Neural crest cell (in vitro differentiated cells): ENCODE results near the gene ART4. TPM values are rescaled to one million over a fixed set of nuclear protein-coding genes. Genes with fewer than 3 reads are reported as not detected.

ENCODE experiments used
- DNase-seq: peaks from one replicate; pipeline ENCODE4 v3.0.0; 2021; ENCODE audit warnings: low read depth, mixed read lengths, low spot score
- H3K27ac Mint-ChIP-seq: one replicate; pipeline ENCODE4 v1.8.0; 2021; ENCODE audit warnings: mild to moderate bottlenecking, mixed read lengths; ENCODE audit not compliant: unreplicated experiment
- H3K27me3 Mint-ChIP-seq: 2 replicates; pipeline ENCODE4 v1.8.0; 2021; ENCODE audit warnings: low read depth, mild to moderate bottlenecking, mixed read lengths
- H3K36me3 Mint-ChIP-seq: 2 replicates; pipeline ENCODE4 v1.8.0; 2021; ENCODE audit warnings: low read depth, mild to moderate bottlenecking, mixed read lengths
- H3K4me1 Mint-ChIP-seq: 2 replicates; pipeline ENCODE4 v1.8.0; 2021; ENCODE audit warnings: mixed read lengths
- H3K4me3 Mint-ChIP-seq: one replicate; pipeline ENCODE4 v1.8.0; 2021; ENCODE audit warnings: mild to moderate bottlenecking, mixed read lengths
- H3K9me3 Mint-ChIP-seq: 2 replicates; pipeline ENCODE4 v1.8.0; 2021; ENCODE audit warnings: mixed read lengths
- total RNA-seq: library from RNA; stranded (reverse); gene quantifications from 2 replicates; pipeline ENCODE4 v1.2.1, GENCODE V29; 2021
- TF ChIP-seq, protein P1 (sequence below): fragments of 200-600 bp; sonication (generic); conservative IDR thresholded peaks from 2 replicates; pipeline ENCODE4 v1.5.0; 2021; ENCODE audit warnings: antibody characterized with exemption, mild to moderate bottlenecking

ART4 gene
- total RNA-seq, 1 donor from 2014 or later = not detected

DNA sequence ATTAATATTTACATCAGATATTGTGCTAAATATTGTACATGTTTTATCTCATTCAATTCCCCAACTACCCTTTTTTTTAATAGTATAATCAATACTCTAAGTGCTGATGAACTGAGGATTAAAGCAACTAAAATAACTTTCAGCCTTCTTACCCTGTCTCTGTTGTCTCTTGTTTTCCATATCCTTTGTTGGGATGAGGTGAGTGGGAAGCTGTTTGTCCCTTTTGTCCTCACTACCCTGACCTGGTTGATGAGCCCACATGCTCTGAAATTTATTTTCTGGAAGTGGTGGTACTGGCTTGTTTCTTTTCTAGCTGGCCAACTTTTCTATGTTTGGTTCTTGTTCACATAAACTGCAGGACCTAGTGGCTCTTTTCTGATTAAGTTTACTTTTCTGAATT lies 9.6 kb upstream of the ART4 start:
- no peak for DNase-seq
- TF ChIP-seq, protein P1, sequence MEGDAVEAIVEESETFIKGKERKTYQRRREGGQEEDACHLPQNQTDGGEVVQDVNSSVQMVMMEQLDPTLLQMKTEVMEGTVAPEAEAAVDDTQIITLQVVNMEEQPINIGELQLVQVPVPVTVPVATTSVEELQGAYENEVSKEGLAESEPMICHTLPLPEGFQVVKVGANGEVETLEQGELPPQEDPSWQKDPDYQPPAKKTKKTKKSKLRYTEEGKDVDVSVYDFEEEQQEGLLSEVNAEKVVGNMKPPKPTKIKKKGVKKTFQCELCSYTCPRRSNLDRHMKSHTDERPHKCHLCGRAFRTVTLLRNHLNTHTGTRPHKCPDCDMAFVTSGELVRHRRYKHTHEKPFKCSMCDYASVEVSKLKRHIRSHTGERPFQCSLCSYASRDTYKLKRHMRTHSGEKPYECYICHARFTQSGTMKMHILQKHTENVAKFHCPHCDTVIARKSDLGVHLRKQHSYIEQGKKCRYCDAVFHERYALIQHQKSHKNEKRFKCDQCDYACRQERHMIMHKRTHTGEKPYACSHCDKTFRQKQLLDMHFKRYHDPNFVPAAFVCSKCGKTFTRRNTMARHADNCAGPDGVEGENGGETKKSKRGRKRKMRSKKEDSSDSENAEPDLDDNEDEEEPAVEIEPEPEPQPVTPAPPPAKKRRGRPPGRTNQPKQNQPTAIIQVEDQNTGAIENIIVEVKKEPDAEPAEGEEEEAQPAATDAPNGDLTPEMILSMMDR = no peak
- Mint-ChIP-seq H3K27me3 (no peaks in the 10 kb centered on the region), H3K4me1 (peaks cover 37% of the 10 kb centered on the region), H3K9me3 (peaks cover 13% of the 10 kb centered on the region), H3K27ac (no peak overlapping the region), H3K4me3 (no peak overlapping the region), H3K36me3 (peaks cover 10% of the 10 kb centered on the region)

DNA sequence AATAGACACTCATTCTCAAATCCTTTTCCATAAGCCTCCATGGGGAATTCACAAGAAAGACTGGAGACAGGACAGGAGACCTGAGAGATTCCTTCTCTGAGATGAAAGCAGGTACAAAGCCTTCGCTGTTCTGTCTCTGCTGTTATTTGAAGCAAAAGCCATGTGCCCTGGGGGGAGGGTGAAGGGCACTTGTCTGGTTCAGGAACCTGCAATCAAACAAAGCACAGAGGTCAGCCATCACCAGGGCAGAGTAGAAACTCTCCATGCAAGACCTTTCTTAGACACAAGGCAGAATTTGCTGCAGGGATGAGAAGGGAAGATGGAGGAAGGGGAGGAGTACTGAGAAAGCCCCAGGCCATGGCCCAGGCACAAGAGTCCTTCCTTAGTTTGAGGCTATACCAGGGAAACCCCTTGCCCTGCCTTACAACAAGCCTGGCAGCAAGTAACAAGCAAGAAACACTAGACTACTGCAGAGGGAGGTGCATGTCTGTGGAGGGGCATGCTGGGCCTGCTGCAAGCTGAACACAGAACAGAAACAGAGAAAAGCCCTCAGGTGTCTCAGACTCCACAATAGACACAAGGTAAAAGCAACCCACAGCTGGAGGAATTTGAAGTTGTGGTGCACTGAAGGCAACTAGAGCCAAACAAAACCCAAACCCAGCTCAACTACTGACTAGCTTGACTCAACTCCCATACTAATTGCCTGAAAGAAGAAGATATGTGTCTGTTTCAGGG lies 7.8 kb upstream of the ART4 start:
- Mint-ChIP-seq H3K4me3 (no peak overlapping the region), H3K9me3 (peaks cover under 1% of the 10 kb centered on the region), H3K27ac (no peak overlapping the region), H3K4me1 (peaks cover 44% of the 10 kb centered on the region), H3K36me3 (peaks cover 2% of the 10 kb centered on the region), H3K27me3 (no peaks in the 10 kb centered on the region)
- DNase-seq = peak; percentile 21
- TF ChIP-seq, protein P1 = no peak

DNA sequence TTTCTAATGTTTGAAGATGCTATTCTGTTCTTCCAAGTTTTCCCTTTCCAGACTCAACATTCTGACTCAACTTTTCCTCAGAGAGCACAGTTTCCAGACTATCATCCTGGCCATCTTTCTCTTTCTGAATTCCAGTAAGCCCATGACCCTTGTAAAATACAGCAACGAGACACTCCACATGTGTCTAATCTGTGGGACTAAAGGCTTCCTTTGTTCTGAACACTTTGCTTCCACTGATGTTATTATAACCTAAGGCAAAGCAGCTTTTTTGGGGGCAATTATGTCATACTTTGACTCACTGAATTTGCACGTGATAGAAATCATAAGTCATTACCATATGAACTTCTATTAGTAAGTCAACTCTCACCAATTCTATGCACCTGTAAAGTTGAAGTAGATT lies 6.3 kb upstream of the ART4 start:
- DNase-seq = no peak
- H3K27ac Mint-ChIP-seq = peak overlapping the region; percentile 70
- peaks cover 44% of the 10 kb centered on the region for H3K4me1 Mint-ChIP-seq
- H3K27me3 Mint-ChIP-seq = no peaks in the 10 kb centered on the region
- H3K9me3 Mint-ChIP-seq = no peaks in the 10 kb centered on the region
- TF ChIP-seq, protein P1 = no peak
- H3K4me3 Mint-ChIP-seq = no peak overlapping the region
- H3K36me3 Mint-ChIP-seq = no peaks in the 10 kb centered on the region

DNA sequence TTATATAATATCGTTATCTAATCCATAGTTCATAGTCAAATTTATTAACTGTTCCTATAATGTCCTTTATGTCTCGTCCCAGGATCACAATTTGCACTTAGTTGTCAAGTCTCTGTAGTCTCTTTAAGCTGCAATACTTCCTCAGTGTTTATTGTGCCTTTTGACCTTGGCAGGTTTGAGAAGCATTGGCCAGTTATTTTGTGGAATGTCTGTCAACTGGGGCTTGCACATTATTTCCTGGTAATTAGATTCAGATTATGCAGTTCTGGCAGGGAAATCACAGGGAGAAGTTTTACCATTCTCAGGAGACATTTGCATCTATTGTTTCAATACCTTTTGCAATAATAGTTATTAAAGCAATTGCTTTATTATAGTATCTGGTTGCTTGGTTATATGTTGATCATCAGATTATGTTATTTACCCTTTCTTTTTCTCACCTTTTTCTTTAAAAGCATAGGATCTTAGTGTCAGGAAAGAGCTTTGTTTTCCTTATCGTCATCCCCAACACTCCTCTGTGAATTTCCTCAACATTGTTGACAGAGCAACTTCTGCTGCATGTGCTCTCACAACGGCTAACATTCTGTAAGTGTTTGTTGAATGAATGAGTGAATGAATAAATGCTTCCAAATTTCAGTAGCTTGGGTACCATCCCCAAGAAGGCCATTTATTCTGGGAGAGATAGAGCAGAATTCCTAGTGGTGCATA lies 3.7 kb upstream of the ART4 start:
- H3K36me3 Mint-ChIP-seq = no peaks in the 10 kb centered on the region

DNA sequence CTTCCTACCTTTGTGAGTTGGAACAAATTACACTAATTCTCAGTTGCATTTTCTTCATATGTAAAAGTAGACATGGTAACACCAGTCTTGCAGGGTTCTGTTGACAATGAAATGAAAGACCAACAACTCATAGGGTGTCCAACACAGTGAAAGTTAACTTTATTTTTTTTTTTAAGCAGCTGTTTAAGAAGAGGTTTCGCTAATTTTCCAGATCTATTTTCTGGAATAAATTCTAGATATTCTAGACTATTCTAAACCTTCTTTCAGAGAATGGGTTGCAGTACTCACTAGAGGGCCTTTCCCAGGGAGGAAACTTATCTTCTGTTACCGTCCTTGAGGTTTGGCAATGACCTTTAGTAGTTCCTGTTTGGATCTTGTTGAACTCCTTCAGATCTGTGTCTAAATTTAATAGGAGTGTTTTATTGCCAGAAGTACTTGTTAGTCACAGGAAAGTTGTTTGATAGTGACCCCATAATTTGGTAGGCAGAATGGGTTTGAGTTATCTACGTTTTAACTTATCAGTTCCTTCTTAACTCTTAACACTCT lies 2.8 kb upstream of the ART4 start:
- Mint-ChIP-seq H3K4me1 (peaks cover 29% of the 10 kb centered on the region), H3K4me3 (no peak overlapping the region), H3K36me3 (no peaks in the 10 kb centered on the region), H3K27ac (no peak overlapping the region), H3K27me3 (no peaks in the 10 kb centered on the region), H3K9me3 (no peaks in the 10 kb centered on the region)
- TF ChIP-seq, protein P1 = no peak
- no peak for DNase-seq

More for the DNA sequence above, 3.7 kb upstream of the ART4 start:
- no peak for DNase-seq
- Mint-ChIP-seq H3K4me1 (peaks cover 35% of the 10 kb centered on the region), H3K27ac (no peak overlapping the region), H3K27me3 (no peaks in the 10 kb centered on the region), H3K4me3 (no peak overlapping the region), H3K9me3 (no peaks in the 10 kb centered on the region)
- TF ChIP-seq, protein P1 = no peak
